ENCODE data around the gene NPFFR2.
"Not testable (repeated sequence)": the region's sequence is repeated elsewhere in the genome, so short reads cannot be mapped to it uniquely, and the experiment has no call there.

The NPFFR2 gene

DNA sequence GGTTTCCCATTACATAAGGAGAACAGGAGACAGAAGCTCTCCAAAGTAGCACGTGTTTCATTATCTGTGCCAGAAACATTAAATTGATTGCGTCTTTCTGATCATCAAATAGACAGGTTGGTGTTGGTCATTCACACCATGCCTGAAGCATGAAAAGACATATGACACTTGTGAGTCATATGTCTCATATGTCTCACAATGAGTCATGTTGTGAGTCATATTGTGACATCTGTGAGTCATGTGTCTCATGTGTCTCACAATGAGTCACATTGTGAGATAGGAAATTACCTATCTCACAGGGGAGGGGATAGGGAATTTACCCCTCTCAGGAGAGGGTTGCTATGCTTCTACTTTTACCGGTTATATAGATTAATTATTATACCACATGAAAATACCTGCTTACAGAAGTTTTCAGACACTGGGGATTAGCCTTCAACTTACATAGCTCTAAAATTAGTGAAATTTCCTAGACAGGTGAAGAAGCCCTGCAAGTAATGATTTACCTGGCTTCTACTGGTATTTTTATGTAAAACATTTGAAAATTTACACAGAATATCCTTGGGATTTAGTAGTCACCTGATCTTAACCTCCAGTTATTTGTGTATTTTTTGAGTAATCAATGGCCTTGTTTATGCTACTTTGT lies 80.8 kb downstream of the NPFFR2 start:
- no peak for DNase-seq

DNA sequence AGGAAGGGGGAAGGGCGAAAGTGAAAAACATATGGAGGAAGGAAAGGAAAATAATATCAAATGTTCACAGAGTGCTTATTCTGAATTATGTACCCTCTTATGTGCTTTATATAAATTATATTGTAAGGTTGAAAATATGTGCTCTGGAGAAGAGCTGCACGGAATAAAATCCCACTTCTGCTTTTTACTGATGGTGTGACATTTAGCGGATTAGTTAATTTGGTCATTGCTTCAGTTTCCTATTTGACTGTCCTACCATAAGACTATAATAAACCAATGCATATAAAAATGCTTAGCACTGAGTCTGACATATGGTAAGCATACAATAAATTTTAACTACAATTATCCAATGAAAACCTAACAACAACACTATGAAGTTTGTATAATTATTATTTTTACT lies 86.2 kb downstream of the NPFFR2 start:
- no peak for DNase-seq

DNA sequence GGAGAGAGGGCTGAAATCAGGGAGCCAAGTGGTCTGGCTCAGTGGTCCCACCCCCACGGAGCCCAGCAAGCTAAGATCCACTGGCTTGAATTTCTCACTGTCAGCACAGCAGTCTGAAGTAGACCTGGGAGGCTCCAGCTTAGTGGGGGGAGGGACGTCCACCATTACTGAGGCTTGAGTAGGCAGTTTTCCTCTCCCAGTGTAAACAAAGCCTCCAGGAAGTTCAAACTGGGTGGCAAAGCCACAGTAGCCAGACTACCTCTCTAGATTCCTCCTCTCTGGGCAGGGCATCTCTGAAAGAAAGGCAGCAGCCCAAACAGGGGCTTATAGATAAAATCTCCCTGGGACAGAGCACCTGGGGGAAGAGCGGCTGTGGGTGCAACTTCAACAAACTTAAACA lies 88.1 kb downstream of the NPFFR2 start:
- no peak for DNase-seq

DNA sequence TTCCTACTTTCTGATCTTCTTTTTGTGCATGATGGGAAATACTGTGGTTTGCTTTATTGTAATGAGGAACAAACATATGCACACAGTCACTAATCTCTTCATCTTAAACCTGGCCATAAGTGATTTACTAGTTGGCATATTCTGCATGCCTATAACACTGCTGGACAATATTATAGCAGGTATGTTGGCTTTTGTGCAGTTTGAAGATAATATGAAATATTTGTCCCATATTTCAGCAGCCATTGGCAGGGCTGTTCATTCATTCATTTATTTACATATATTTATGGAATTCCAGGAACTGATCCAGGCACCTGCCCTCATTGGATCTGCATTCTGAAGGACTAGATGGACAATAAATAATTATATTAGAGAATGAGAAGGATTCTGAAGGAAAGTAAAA lies 96.9 kb downstream of the NPFFR2 start:
- no peak for DNase-seq

GRCh38 chr4:72136429-72136828 lies 104.6 kb downstream of the NPFFR2 start:
- DNase-seq = no peak

DNA sequence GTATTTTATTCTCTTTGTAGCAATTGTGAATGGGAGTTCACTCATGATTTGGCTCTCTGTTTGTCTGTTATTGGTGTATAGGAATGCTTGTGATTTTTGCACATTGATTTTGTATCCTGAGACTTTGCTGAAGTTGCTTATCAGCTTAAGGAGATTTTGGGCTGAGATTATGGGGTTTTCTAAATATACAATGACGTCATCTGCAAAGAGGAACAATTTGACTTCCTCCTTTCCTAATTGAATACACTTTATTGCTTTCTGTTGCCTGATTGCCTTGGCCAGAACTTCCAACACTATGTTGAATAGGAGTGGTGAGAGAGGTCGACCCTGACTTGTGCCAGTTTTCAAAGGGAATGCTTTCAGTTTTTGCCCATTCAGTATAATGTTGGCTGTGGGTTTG lies 108.2 kb downstream of the NPFFR2 start:
- DNase-seq = not testable (repeated sequence)

DNA sequence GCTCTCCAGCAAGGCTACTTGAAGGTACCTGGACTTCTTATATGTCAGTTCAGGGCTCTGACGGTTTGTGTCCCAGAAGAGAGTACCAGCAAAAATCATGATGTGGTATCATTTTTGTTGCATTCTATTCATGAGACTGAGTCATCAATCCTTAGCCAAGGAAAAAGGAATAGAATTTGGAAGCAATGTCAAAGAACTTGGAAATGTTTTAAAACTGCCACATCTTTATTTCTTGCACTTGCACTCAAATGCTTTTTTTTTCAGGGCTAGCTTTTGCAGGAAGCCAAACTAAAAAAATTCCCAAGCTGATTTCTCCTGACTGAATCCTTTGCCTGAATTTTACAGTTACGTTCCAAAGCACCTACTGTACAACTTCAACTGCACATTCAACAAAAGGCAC lies 112.4 kb downstream of the NPFFR2 start:
- DNase-seq = no peak

DNA sequence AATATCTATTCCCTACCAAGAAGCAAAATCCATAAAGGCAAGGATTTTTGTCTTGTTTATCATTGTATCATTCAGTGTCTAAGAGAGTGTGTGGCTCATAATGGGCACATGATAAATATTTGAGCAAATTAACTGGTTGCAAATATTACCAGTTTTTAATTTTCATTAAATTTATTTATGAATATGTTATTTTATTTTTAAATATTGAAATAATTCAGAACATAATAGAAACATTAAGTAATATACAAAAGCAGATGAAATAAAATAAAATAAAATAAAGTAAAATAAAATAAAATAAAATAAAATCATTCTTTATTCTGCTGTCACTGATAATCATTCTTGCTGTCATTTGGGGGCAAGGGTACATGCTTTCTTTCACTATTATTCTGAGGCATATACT lies 120.9 kb downstream of the NPFFR2 start:
- DNase-seq = no peak

DNA sequence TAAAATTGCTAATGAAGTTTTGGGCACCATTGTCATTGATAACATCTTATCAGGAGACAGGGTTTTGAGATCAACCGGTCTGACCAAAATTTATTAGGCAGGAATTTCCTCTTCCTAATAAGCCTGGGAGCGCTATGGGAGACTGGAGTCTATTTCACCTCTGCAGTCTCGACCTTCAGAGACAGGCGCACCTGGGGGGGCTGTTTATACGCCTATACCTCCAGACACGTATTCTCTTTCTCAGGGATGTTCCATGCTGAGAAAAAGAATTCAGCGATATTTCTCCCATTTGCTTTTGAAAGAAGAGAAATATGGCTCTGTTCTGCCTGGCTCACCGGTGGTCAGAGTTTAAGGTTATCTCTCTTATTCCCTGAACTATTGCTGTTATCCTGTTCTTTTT lies 121.8 kb downstream of the NPFFR2 start:
- DNase-seq = not testable (repeated sequence)

DNA sequence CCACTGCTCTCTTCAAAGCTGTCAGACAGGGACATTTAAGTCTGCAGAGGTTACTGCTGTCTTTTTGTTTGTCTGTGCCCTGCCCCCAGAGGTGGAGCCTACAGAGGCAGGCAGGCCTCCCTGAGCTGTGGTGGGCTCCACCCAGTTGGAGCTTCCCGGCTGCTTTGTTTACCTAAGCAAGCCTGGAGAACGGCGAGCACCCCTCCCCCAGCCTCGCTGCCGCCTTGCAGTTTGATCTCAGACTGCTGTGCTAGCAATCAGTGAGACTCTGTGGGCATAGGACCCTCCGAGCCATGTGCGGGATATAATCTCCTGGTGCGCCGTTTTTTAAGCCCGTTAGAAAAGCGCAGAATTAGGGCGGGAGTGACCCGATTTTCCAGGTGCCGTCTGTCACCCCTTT lies 137.5 kb downstream of the NPFFR2 start:
- not testable (repeated sequence) for DNase-seq

- no peak for DNase-seq
Measured at GRCh38 chr4:72169861-72170260, 138.1 kb downstream of the NPFFR2 start.

DNA sequence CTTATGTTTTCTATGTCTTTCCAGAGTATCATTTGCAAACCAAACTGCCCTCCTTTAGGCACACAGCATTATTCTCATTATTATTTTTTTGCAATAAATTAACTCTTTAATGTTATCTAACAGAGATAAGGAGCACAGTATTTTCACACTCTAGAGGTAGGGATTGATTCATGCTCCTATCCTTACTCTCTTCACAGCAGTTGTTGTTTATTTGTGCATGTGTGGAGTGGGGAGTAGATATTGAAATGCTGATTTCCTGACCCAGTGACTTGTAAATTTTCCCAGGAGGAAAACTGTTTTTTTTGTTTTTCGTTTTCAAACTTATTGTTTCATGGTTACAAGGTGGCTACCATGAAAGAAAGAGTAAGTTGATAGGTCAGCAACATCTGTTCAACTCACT lies 140.0 kb downstream of the NPFFR2 start:
- DNase-seq = no peak

DNA sequence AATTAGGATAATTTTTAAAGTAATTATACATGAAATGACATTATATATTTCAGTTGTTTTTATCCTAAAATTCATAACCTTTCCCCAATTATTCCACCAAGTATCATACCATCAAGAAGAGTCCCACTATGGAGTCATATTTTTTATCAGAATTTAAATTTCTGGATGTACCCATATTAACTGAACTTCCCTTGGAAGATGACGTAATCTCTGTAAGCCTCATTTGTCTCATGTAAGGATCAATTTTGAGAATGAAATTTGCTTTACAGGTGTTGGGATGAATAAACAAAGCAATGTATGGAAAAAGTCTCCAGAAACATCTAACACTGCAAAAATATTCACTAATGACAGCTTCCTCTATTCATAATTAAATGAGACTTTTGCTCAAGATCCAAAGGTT lies 147.5 kb downstream of the NPFFR2 start:
- no peak for DNase-seq

DNA sequence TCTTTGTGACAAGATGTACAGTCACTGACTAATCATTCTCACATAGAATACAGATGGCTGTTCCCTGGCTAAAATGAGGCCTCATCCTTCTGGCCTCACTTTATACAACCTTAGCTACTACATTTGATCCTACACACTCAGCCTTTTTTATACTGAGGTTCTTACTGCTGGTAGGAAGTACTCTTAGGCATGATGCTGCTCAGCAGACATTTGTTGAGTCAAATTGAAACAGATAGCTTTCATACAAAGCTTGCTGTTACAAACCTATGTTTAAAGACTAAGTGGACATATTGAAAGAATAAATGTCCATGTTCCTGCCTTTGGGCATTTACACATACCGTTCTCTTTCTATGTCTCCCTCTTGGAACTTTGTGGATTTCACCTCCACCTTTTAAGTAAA lies 154.9 kb downstream of the NPFFR2 start:
- DNase-seq = no peak

GRCh38 chr4:72194046-72194445 lies 162.2 kb downstream of the NPFFR2 start:
- no peak for DNase-seq

DNA sequence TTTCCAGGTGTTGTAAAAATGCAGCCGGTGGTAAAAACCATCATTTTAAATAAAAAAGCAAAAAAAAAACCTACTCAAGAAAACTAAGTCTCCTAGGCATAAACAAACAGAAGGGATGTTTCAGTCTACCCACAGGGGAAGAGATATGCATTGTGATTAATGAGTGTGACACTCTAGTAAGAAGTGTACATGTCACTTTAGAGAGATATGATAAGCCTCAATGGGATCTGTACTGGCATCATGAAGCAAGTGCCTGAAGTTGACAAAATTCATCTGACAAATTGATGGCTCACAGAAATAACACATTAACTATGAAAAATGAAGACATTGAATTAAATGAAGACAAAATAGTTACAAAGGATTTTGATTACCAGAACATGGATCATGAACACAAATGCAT lies 162.7 kb downstream of the NPFFR2 start:
- no peak for DNase-seq
